ENCODE data around the gene BNIP5.

BNIP5 gene

GRCh38 chr6:36301085-36301658, 35.5 kb downstream of the BNIP5 start:
- TF ChIP-seq CTCF (conservative IDR thresholded peaks at IDR 0.05) (no peak), ZFX (IDR thresholded peaks at IDR 0.05) (no peak)
- no peak overlapping the region for H3K27ac ChIP-seq

GRCh38 chr6:36298027-36298426, 38.7 kb downstream of the BNIP5 start:
- no peak overlapping the region for H3K27ac ChIP-seq
- TF ChIP-seq CTCF (conservative IDR thresholded peaks at IDR 0.05) (no peak), ZFX (IDR thresholded peaks at IDR 0.05) (no peak)

- H3K27ac ChIP-seq = no peak overlapping the region
- TF ChIP-seq CTCF (conservative IDR thresholded peaks at IDR 0.05) (no peak), ZFX (IDR thresholded peaks at IDR 0.05) (no peak)
Observed at GRCh38 chr6:36297511-36297910, 39.2 kb downstream of the BNIP5 start.

- TF ChIP-seq ZFX (IDR thresholded peaks at IDR 0.05) = no peak
- no peak overlapping the region for H3K27ac ChIP-seq
Observed at GRCh38 chr6:36297051-36297450, 39.6 kb downstream of the BNIP5 start.

- TF ChIP-seq CTCF (conservative IDR thresholded peaks at IDR 0.05) (no peak), ZFX (IDR thresholded peaks at IDR 0.05) (no peak)
- no peak overlapping the region for H3K27ac ChIP-seq
Observed at GRCh38 chr6:36296240-36296639, 40.4 kb downstream of the BNIP5 start.

GRCh38 chr6:36292170-36292569, 44.5 kb downstream of the BNIP5 start:
- H3K27ac ChIP-seq = no peak overlapping the region
- TF ChIP-seq ZFX (IDR thresholded peaks at IDR 0.05) (no peak), CTCF (conservative IDR thresholded peaks at IDR 0.05) (no peak)

- H3K27ac ChIP-seq = no peak overlapping the region
- TF ChIP-seq CTCF (conservative IDR thresholded peaks at IDR 0.05) = no peak
- TF ChIP-seq ZFX (IDR thresholded peaks at IDR 0.05) = no peak
Observed at GRCh38 chr6:36290668-36291620, 45.7 kb downstream of the BNIP5 start.
